Left ventricle myocardium inferior (tissue), 1 donor: ENCODE results near the gene BCL3. TPM values are rescaled to one million over a fixed set of nuclear protein-coding genes. Genes with fewer than 3 reads are reported as not detected.
"Not testable (repeated sequence)": the region's sequence is repeated elsewhere in the genome, so short reads cannot be mapped to it uniquely, and the experiment has no call there.

Experiments
- DNase-seq: peaks from one replicate; pipeline ENCODE4 v3.0.0-alpha.2; 2020
- H3K27ac ChIP-seq: fragments of 200-600 bp; replicated peaks from 2 replicates; pipeline ENCODE4 v1.8.0; 2021
- H3K27me3 ChIP-seq: fragments of 200-600 bp; 2 replicates; pipeline ENCODE4 v1.8.0; 2021; ENCODE audit warnings: low read depth
- H3K36me3 ChIP-seq: fragments of 200-600 bp; 2 replicates; pipeline ENCODE4 v1.8.0; 2021
- H3K4me1 ChIP-seq: fragments of 200-600 bp; 2 replicates; pipeline ENCODE4 v1.8.0; 2021
- H3K4me3 ChIP-seq: fragments of 200-600 bp; 2 replicates; pipeline ENCODE4 v1.8.0; 2021; ENCODE audit warnings: mild to moderate bottlenecking, moderate library complexity
- H3K9me3 ChIP-seq: fragments of 200-600 bp; replicated peaks from 2 replicates; pipeline ENCODE4 v1.8.0; 2021
- CTCF ChIP-seq: fragments of 200-600 bp; IDR thresholded peaks from 2 replicates; pipeline ENCODE4 v1.8.0; 2021; ENCODE audit warnings: antibody characterized with exemption, mild to moderate bottlenecking, borderline replicate concordance
- intact Hi-C: fragments of 100-400 bp; cut with micrococcal nuclease; formaldehyde crosslinking; loops from one replicate; pipeline ENCODE4 v1.11.0; 2022
- total RNA-seq: library from RNA; stranded (reverse); fragmentation: NEBNext Ultra II Directional; extraction: Animal tissue kit (Norgen Biotek cat#: 25700); gene quantifications from one replicate; pipeline ENCODE4 v1.2.1, GENCODE V29; 2021
- donor health status: DM: no; HTN: yes; CAD: no; lungs with severe emphysema.

Gene BCL3
- total RNA-seq, 1 donor from 2014 or later: 15.0 TPM

DNA sequence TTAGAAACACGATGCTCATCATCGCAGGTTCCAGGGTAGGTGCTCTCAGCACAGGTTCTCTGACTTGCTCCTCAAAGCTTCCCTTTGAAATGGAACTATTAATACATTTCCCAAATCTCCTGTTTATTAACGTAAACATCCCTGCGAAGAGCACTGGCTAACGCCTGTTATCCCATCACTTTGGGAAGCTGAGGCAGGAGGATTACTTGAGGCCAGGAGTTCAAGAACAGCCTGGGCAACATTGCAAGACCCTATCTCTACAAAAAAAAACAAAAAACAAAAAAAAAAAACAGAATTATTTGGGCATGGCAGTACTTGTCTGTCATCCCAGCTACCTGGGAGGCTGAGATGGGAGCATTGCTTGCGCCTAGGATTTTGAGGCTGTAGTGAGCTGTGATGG, 30.9 kb upstream of the BCL3 start:
- intact Hi-C loops: no loop called here
- Histone ChIP-seq H3K4me1 (peaks cover 25% of the 10 kb centered on the region), H3K9me3 (peaks cover 12% of the 10 kb centered on the region), H3K4me3 (no peak overlapping the region), H3K27me3 (no peaks in the 10 kb centered on the region), H3K27ac (peak overlapping the region; percentile 90), H3K36me3 (no peaks in the 10 kb centered on the region)
- no peak for TF ChIP-seq CTCF
- no peak for DNase-seq

DNA sequence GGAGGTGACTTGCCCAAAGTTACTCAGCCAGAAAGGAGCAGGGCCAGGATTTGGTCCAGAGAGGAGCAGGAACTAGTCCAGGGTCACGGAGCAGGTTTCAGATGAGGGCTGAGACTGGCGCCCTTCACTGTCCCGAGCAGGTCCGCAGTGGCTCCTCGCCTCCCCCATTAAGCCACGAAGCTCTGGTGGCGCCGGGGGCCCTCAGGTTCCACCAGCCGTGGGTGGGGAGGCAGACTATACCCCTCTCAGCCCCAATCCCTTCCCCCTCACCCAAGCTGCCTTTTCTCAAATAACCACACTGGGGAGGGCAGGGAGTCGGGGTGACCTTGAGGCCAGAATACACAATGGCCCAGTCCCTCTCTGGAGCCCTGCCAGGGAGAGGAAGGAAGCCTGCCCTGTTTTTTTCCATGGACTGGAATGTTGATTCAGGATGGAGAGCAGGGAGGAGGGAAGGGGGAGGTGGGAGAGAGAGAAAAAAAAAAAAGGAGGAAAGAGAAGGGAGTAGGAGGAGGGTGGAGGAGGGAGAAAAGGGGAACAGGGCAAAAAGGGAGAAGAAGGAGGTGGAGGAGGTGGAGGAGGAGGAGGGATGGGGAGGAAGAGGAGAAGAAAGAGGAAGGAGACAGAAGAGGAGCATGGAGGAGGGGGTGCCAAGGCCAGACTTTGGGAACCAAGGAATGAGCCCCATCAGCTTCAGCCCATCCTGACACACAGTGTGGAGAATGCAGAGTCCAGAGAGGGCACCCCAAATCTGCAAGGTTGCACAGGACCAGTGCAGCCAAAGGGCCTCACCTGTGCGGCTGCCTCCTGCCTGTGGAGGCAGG, 29.9 kb upstream of the BCL3 start:
- DNase-seq: peak; percentile 78
- intact Hi-C loops: no loop called here
- H3K4me3 ChIP-seq: peak overlapping the region; percentile 55
- no peaks in the 10 kb centered on the region for H3K27me3 ChIP-seq
- TF ChIP-seq CTCF: no peak
- peaks cover 34% of the 10 kb centered on the region for H3K4me1 ChIP-seq
- peaks cover 12% of the 10 kb centered on the region for H3K9me3 ChIP-seq
- H3K36me3 ChIP-seq: no peaks in the 10 kb centered on the region
- peak overlapping the region; percentile 90 for H3K27ac ChIP-seq

GRCh38 chr19:44719262-44719701, 29.2 kb upstream of the BCL3 start:
- peaks cover 40% of the 10 kb centered on the region for H3K4me1 ChIP-seq
- peaks cover 12% of the 10 kb centered on the region for H3K9me3 ChIP-seq
- TF ChIP-seq CTCF: no peak
- no peaks in the 10 kb centered on the region for H3K36me3 ChIP-seq
- no peak overlapping the region for H3K4me3 ChIP-seq
- no peaks in the 10 kb centered on the region for H3K27me3 ChIP-seq
- DNase-seq: no peak
- H3K27ac ChIP-seq: peak overlapping the region; percentile 90
- intact Hi-C loops: no loop called here

DNA sequence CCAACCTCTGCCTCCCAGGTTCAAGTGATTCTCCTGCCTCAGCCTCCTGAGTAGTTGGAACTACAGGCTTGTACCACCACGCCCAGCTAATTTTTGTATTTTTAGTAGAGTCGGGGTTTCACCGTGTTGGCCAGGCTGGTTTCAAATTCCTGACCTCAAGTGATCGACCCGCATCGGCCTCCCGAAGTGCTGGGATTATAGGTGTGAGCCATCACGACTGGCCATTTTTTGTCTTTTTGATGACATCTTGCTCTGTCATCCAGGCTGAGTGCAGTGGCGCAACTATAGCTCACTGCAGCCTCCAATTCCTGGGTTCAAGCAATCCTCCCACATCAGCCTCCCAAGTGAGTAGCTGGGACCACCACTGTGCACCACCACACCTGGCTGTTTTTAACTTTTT, 28.1 kb upstream of the BCL3 start:
- not testable (repeated sequence) for H3K4me3 ChIP-seq, H3K27me3 ChIP-seq, DNase-seq, H3K27ac ChIP-seq, H3K9me3 ChIP-seq, H3K36me3 ChIP-seq
- intact Hi-C loops: loop anchor here (5.0 kb wide), 1 partner anchor 52 kb away; no protein-coding TSS in a partner anchor
- H3K4me1 ChIP-seq: peaks cover 51% of the 10 kb centered on the region

- no peak for TF ChIP-seq CTCF
- Histone ChIP-seq H3K9me3 (no peaks in the 10 kb centered on the region), H3K27ac (no peak overlapping the region), H3K4me1 (peaks cover 57% of the 10 kb centered on the region), H3K27me3 (no peaks in the 10 kb centered on the region), H3K36me3 (no peaks in the 10 kb centered on the region), H3K4me3 (no peak overlapping the region)
- intact Hi-C loops: loop anchor here (5.0 kb wide), 1 partner anchor 51 kb away; no protein-coding TSS in a partner anchor
- DNase-seq: no peak
These were observed 27.6 kb upstream of the BCL3 start for GRCh38 chr19:44720945-44721344.

- intact Hi-C loops: loop anchor here (5.0 kb wide), 1 partner anchor 51 kb away; no protein-coding TSS in a partner anchor
- not testable (repeated sequence) for H3K27ac ChIP-seq
These were observed 27.1 kb upstream of the BCL3 start for GRCh38 chr19:44721369-44721768.

More at GRCh38 chr19:44721369-44721768, 27.1 kb upstream of the BCL3 start:
- DNase-seq, H3K4me3 ChIP-seq, H3K36me3 ChIP-seq, H3K9me3 ChIP-seq, H3K27me3 ChIP-seq: not testable (repeated sequence)
- H3K4me1 ChIP-seq: peaks cover 59% of the 10 kb centered on the region
